ENCODE results near the gene AKAP6.

AKAP6 gene

DNA sequence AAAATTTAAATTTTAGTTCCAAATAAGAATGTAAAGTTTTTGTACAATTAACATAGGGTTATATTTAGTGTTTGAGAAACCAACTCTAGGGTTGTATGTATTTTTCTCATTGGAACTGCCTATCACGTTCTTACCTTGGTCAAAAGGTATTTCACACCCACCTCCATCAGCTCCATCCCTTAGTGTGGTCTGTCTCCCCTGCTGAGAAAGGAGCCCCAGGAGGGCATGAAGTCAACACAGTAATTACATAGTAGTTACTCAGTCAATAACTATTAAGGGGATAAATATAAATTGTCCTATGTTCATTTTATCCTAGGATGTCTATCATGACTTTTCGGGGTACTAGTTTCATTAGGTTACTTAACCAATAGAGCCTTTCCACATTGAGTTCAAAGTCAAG lies 106.3 kb downstream of the AKAP6 start:
- TF ChIP-seq, protein P1, sequence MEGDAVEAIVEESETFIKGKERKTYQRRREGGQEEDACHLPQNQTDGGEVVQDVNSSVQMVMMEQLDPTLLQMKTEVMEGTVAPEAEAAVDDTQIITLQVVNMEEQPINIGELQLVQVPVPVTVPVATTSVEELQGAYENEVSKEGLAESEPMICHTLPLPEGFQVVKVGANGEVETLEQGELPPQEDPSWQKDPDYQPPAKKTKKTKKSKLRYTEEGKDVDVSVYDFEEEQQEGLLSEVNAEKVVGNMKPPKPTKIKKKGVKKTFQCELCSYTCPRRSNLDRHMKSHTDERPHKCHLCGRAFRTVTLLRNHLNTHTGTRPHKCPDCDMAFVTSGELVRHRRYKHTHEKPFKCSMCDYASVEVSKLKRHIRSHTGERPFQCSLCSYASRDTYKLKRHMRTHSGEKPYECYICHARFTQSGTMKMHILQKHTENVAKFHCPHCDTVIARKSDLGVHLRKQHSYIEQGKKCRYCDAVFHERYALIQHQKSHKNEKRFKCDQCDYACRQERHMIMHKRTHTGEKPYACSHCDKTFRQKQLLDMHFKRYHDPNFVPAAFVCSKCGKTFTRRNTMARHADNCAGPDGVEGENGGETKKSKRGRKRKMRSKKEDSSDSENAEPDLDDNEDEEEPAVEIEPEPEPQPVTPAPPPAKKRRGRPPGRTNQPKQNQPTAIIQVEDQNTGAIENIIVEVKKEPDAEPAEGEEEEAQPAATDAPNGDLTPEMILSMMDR (conservative IDR thresholded peaks at IDR 0.05; ENCODE audit: low read depth): no peak
- CTCF ChIA-PET: interaction anchor here (0.7 kb wide), 1 partner anchor 26 kb away, joined by 3 read pairs; no protein-coding TSS in a partner anchor

DNA sequence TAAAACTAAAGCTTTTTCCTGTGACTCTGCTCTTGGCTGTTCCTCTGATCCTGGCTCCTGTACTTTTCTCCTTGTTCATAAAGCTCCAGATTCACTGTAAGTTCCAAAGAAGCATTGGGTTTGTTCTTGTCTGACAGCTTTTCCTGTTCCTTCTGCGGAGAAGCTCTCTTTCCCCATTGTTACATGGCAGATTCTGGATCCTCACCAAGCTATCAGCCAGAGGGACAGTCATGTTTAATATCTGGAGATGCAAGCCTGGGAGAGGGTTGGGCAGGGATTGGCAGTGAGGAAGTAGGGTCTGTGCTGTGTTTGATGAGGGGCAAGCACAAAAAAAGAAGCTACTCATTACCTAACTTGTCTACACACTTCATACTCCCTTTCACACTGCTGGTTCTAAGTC lies 107.9 kb downstream of the AKAP6 start:
- TF ChIP-seq, protein P1 (conservative IDR thresholded peaks at IDR 0.05; ENCODE audit: low read depth): no peak
- POLR2A ChIA-PET (ENCODE audit: low non-redundant PET): no interaction called here
- CTCF ChIA-PET: interaction anchor here (0.6 kb wide), 1 partner anchor 77 kb away, joined by 4 read pairs; no protein-coding TSS in a partner anchor
- no peak overlapping the region for H3K27ac ChIP-seq
- DNase-seq (ENCODE audit: low spot score): no peak

More for the DNA sequence above, 106.3 kb downstream of the AKAP6 start:
- H3K27ac ChIP-seq: no peak overlapping the region
- POLR2A ChIA-PET (ENCODE audit: low non-redundant PET): no interaction called here
- no peak for DNase-seq (ENCODE audit: low spot score)

DNA sequence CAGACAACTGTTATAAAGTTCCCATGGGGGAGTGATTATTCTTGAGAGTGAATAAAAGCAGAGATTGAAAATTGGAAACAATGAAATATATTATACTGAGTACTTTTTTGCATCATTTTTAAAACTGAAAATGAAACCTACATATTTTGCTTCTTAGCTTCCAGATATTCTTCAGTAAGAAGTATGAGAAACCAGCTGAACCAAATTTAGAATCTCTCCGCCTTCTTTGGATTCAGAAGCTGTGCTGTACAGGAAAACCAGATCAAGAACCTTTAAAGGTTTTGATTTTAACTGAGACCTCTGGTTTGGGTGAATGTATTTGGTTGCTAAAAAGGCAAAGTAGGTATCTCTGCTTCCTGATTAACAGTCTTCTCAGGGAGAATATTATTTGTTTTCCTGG lies 109.4 kb downstream of the AKAP6 start:
- H3K27ac ChIP-seq: no peak overlapping the region
- no peak for DNase-seq (ENCODE audit: low spot score)
- TF ChIP-seq, protein P1 (conservative IDR thresholded peaks at IDR 0.05; ENCODE audit: low read depth): no peak
- POLR2A ChIA-PET (ENCODE audit: low non-redundant PET): no interaction called here
- CTCF ChIA-PET: interaction anchor here (0.6 kb wide), 1 partner anchor 24 kb away, joined by 3 read pairs; no protein-coding TSS in a partner anchor

DNA sequence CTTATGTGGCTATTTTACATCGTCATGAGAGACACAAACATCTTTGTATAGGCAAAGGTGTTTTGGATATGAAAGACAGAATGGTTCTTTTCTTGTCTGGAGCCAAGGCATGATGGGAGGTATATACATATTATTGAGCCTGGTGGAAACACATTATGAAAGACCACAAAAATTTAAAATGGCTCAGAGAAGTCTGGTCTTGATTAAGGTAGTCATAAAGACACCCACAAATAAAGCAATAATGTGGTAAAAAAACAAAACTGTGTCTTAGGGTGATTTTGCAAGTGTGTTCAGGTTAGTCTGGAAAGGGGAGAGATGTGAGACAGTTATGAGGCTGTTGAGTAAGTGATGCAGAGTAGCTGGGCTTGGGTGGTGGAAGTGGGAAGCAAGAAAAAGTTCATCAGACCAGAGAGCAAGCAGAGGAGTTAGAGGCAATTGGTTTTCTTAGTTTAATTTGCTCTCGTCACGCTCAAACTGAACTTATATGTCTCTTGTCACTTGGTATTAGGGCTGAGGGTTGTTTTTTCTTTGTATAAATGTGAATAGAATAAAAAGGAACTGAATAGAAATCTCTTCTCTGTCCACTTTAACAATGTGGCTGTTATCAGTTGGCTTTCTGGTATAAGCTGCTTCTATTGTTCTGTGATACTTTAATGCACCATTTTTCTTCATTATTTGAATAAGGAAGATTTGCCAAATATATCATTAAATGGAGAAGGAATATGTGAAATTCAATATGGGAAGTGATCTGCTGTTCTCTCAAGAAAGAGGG lies 115.0 kb downstream of the AKAP6 start:
- no peak for DNase-seq (ENCODE audit: low spot score)
- ChIA-PET POLR2A (ENCODE audit: low non-redundant PET) (no interaction called here), CTCF (no interaction called here)
- TF ChIP-seq, protein P1 (conservative IDR thresholded peaks at IDR 0.05; ENCODE audit: low read depth): no peak
- H3K27ac ChIP-seq: no peak overlapping the region

DNA sequence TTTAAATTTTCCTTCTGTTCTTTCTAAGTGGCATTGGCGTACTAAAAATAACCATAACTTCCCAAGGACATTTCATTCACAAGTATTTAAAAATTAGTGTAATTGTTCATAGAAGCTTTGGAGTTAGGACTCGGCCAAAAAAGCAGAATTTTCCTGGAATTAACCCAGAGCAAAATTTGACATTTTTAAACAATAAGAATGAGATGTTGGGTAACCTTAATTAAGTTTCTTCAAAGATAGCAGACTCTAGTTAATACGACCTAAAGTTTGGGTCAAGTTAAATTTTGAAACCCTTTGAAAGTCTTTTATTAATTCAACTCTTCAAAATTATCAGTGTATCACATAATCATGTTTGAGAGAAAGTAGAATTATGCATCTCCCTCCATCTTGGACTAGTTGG lies 118.3 kb downstream of the AKAP6 start:
- no peak for DNase-seq (ENCODE audit: low spot score)
- ChIA-PET POLR2A (ENCODE audit: low non-redundant PET) (no interaction called here), CTCF (no interaction called here)
- H3K27ac ChIP-seq: no peak overlapping the region
- TF ChIP-seq, protein P1 (conservative IDR thresholded peaks at IDR 0.05; ENCODE audit: low read depth): no peak

DNA sequence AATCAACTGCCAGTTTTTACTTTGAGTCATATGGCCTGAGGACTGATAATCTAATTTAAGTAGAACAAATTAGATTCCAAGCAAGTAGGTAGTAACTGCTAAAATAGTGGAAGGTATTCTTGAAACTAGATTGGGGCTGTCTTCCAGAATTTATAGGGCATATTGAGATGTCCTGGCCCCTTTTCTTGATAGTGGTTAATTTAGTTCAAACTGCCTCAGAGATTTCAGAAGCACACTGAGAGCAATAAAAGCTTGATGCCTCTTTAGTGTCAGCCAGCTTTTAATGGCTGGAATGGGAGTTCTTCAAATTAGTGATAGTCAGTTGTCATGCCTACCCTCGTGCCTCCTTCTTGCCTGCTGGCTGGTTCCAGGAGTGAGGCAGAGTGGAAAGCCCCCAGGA lies 120.5 kb downstream of the AKAP6 start:
- ChIA-PET POLR2A (ENCODE audit: low non-redundant PET) (no interaction called here), CTCF (interaction anchor here (0.9 kb wide), 1 partner anchor 18 kb away, joined by 3 read pairs; no protein-coding TSS in a partner anchor)
- DNase-seq (ENCODE audit: low spot score): no peak
- no peak overlapping the region for H3K27ac ChIP-seq
- TF ChIP-seq, protein P1 (conservative IDR thresholded peaks at IDR 0.05; ENCODE audit: low read depth): no peak
